Measurements from ENCODE around the gene SERPINI1. TPM values are rescaled to one million over a fixed set of nuclear protein-coding genes. Genes with fewer than 3 reads are reported as not detected.
A peak's percentile ranks its signal among the peaks of the same experiment; 100 is the strongest.

Gene SERPINI1
- total RNA-seq, 4 donors from 2014 or later = 3.1 to 4.0 (median 3.5) TPM

GRCh38 chr3:167872032-167872431, 136.5 kb downstream of the SERPINI1 start:
- no peaks in the 10 kb centered on the region for H3K4me1 ChIP-seq
- 88 to 89% methylated on average over 3 of the region's 3 CpGs for WGBS, 2 donors
- intact Hi-C loops (cut with DNase I) = no loop called here
- no peak overlapping the region for H3K27ac ChIP-seq
- no peak for DNase-seq
- no peak for TF ChIP-seq POLR2A (IDR thresholded peaks at IDR 0.05)
- no peak for TF ChIP-seq CTCF (IDR thresholded peaks at IDR 0.05)
- H3K27me3 ChIP-seq = no peaks in the 10 kb centered on the region
- H3K36me3 ChIP-seq = no peaks in the 10 kb centered on the region
- H3K4me3 ChIP-seq (replicated peaks in 1 of 3) = no peak overlapping the region
- H3K9me3 ChIP-seq = no peaks in the 10 kb centered on the region

DNA sequence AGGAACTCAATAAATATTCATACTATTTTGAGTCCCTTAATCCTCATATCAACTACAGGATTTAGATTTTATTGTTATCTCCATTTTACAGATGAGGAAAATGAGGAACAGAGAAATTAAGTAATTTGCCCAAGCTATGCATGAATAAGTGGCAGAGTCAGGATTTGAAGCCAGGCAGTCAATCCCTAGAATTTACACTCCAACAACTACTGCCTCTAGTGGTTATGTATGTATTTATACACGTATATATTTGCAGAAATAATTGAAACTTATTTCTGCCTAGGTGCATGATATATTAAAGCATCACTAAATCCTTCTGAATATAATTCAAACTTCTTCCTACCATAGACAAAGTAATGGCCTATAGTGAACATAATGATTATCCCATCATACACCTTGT, 137.4 kb downstream of the SERPINI1 start:
- no peak for DNase-seq
- Histone ChIP-seq H3K9me3 (no peaks in the 10 kb centered on the region), H3K36me3 (no peaks in the 10 kb centered on the region), H3K27me3 (no peaks in the 10 kb centered on the region), H3K4me1 (no peaks in the 10 kb centered on the region), H3K27ac (no peak overlapping the region), H3K4me3 (replicated peaks in 1 of 3) (no peak overlapping the region)
- TF ChIP-seq POLR2A (IDR thresholded peaks at IDR 0.05) (no peak), CTCF (IDR thresholded peaks at IDR 0.05) (no peak)
- intact Hi-C loops (cut with DNase I) = no loop called here
- WGBS, 2 donors = 29 to 49% methylated on average over 1 of the region's 1 CpG

DNA sequence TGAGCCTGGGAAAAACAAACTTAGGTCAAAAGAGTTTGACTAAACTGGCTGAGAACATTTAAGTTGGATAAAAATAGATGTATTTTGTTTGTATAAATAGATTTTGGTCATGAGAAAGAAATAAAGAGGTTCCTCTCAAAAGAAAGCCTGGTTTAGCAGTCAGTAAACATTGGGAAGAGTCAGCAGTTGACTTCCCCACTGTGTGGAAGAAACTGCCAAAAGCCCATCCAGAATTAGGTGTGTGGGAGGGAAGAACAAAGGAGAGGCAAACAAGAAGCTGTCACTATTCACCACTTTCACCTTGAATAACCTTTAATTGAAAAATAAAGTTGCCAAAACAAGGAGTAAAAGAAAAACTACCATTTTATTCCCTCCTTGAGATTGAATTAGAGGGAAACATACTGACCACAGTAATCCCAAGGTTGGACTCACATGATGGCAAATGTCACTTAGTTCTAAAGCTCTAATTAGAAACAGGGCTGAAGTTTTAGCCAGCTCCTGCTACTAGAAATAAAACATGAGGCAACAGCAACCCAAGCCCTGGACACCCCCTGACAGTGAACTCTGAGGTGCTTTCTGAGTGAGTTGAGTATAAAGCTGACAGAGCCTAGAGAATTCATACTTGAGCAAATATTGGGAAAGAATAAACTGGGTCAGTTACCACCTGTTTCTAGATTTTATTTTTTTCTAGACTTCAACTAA, 139.3 kb downstream of the SERPINI1 start:
- intact Hi-C loops (cut with DNase I) = no loop called here
- peak overlapping the region in 2 of 3 donors; percentile 2 to 40 for H3K27ac ChIP-seq
- no peaks in the 10 kb centered on the region for H3K9me3 ChIP-seq
- H3K27me3 ChIP-seq = no peaks in the 10 kb centered on the region
- no peak for DNase-seq
- no peaks in the 10 kb centered on the region for H3K36me3 ChIP-seq
- H3K4me3 ChIP-seq (replicated peaks in 1 of 3) = no peak overlapping the region
- H3K4me1 ChIP-seq = no peaks in the 10 kb centered on the region
- TF ChIP-seq CTCF (IDR thresholded peaks at IDR 0.05) = no peak
- TF ChIP-seq POLR2A (IDR thresholded peaks at IDR 0.05) = no peak

Small RNAs within 50 kb of the gene (small RNA-seq; reads per million reads assigned to genes)
- not detected for gene HMGN1P8

Other genes starting within 250 kb of the SERPINI1 start
- 1 to 10 TPM in 3 of 4 donors, under 1 TPM in 1; 0.56 to 2.2 (median 1.6) TPM for gene WDR49, start 81.8 kb upstream of the SERPINI1 start, total RNA-seq
- gene PDCD10, start 829 bp upstream of the SERPINI1 start, total RNA-seq = 10 to 100 TPM; 56.7 to 80.8 (median 76.9) TPM